Heart left ventricle (tissue), 13 donors: Measurements from ENCODE around the gene PIP5KL1.

Source experiments
- POLR2A ChIP-seq, 2 donors: fragments of 450-650 bp; IDR thresholded peaks; one replicate each; pipeline ENCODE4 v1.6.1; 2017; ENCODE audit warnings: antibody characterized with exemption in 2 of 2, mild to moderate bottlenecking in 2 of 2, moderate library complexity in 2 of 2
- TF ChIP-seq, protein P1 (sequence below), 12 donors: fragments of 200-600 bp; sonication (generic) in 4 of 12; IDR thresholded peaks; one replicate each; pipeline versions ENCODE4 v1.5.0 to v1.8.0; 2018 to 2022; ENCODE audit warnings: antibody characterized with exemption in 12 of 12, mild to moderate bottlenecking in 5 of 12
- donor health status: ischemic (EF 13 %, LVEDD 7.1; RV severe dilation, severe dysfunction).
- donor health status: DM: no; HTN: yes; CAD: no.
- donor health status: DM: no; HTN: no; CAD: no.
- donor health status: ischemic (EF 25% LVEDD 6.9; RV normal size, moderate dysfunction).
- donor health status: ischemic (EF 25% LVEDD 5.7; RV mildly dilated, moderate dysfunction).
- donor health status: ischemic (EF 35%, LVEDD 5.7; RV mildly dilated, moderate dysfunction).
- donor health status: nonischemic (EF 11% LVEDD 7.7; RV severe dilation, severe dysfunction).
- donor health status: DM: yes; HTN: yes; CAD: no.
- donor health status: PGD.
- donor health status: ischemic (EF 29% LVEDD 5.4; RV normal size, mild dysfunction).
- donor health status: nonischemic (EF 23%, LVEDD 6.1; RV moderate dilation, normal function).

DNA sequence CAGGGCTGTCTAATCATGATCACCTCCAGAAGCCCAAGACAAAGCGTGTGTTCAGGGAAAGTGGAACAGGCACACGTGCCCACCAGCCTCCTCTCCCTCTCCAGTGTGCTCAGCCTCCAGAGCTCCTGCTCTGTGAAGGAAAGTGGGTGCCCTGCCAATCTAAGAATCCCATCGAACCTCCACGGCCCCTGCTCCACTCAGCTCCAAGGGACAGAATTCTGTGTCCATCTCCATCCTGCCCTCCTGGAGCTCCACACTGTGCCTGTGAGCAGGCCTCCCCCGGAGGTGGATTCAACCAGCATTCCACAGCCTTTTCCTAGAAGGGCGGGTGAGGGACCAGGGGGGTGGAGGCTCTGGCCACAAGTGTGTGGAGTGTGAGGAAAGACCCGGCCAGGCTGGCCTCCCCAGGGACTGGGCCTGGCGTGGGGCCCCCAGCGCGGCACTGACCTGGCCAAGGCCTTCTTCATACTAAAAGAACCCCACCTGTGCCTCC, 44.2 kb upstream of the PIP5KL1 start:
- TF ChIP-seq, protein P1, sequence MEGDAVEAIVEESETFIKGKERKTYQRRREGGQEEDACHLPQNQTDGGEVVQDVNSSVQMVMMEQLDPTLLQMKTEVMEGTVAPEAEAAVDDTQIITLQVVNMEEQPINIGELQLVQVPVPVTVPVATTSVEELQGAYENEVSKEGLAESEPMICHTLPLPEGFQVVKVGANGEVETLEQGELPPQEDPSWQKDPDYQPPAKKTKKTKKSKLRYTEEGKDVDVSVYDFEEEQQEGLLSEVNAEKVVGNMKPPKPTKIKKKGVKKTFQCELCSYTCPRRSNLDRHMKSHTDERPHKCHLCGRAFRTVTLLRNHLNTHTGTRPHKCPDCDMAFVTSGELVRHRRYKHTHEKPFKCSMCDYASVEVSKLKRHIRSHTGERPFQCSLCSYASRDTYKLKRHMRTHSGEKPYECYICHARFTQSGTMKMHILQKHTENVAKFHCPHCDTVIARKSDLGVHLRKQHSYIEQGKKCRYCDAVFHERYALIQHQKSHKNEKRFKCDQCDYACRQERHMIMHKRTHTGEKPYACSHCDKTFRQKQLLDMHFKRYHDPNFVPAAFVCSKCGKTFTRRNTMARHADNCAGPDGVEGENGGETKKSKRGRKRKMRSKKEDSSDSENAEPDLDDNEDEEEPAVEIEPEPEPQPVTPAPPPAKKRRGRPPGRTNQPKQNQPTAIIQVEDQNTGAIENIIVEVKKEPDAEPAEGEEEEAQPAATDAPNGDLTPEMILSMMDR (IDR thresholded peaks at IDR 0.05) = no peak
- no peak for TF ChIP-seq POLR2A (IDR thresholded peaks at IDR 0.05)
